Measurements from ENCODE around the gene UCK1.

DNA sequence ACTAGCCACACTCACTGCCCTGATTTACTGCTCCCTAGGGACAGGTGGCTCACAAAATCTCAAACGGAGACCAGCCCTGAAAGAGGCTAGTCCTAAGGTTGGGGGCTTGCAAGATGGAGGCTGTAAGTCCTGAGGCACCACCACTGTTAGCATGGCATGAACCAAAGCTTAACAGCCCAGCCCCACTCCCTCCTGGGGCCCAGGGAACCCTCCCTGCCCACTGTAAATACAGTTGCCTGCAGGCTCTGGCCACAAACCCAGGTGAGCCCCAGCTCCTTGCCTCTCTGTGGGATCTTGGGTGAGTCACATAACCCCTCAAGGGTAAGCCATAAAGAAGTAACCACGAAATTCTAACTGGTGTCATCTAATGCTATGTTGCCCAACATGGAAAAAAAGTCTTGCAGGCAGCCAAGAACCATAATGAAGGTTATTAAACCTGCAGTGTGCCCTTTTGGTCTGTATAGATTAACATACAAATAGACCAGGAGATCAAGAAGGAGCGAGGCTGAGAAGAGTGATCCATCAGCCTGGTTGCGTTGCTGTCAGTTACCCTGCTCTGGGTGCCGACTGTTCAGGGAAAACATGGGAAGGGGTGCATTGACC lies 30.0 kb downstream of the UCK1 start:
- TF ChIP-seq, protein P1, sequence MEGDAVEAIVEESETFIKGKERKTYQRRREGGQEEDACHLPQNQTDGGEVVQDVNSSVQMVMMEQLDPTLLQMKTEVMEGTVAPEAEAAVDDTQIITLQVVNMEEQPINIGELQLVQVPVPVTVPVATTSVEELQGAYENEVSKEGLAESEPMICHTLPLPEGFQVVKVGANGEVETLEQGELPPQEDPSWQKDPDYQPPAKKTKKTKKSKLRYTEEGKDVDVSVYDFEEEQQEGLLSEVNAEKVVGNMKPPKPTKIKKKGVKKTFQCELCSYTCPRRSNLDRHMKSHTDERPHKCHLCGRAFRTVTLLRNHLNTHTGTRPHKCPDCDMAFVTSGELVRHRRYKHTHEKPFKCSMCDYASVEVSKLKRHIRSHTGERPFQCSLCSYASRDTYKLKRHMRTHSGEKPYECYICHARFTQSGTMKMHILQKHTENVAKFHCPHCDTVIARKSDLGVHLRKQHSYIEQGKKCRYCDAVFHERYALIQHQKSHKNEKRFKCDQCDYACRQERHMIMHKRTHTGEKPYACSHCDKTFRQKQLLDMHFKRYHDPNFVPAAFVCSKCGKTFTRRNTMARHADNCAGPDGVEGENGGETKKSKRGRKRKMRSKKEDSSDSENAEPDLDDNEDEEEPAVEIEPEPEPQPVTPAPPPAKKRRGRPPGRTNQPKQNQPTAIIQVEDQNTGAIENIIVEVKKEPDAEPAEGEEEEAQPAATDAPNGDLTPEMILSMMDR (IDR thresholded peaks at IDR 0.05; ENCODE audit: borderline replicate concordance, extremely low read depth, low read length, poor library complexity, severe bottlenecking): no peak
- TF ChIP-seq EZH2 (IDR thresholded peaks at IDR 0.05; ENCODE audit: borderline replicate concordance, low read depth, low read length, severe bottlenecking): no peak
